ENCODE data around the gene LRP2.

The LRP2 gene

GRCh38 chr2:169081551-169081950 is 280.8 kb downstream of the LRP2 start:
- DNase-seq = no peak

- DNase-seq = no peak
Measured at GRCh38 chr2:169080250-169081069, 281.9 kb downstream of the LRP2 start.

GRCh38 chr2:169077674-169078240 is 284.6 kb downstream of the LRP2 start:
- DNase-seq = no peak
